Activated CD8-positive, alpha-beta memory T cell treated with anti-CD3 and anti-CD28 coated beads for 1 hour (primary cell): ENCODE measurements around the gene KIFC3.
"Not testable (repeated sequence)": the region's sequence is repeated elsewhere in the genome, so short reads cannot be mapped to it uniquely, and the experiment has no call there.

Experiments used
- DNase-seq, 2 donors: peaks; one replicate each; pipeline ENCODE4 v3.0.0-alpha.2; 2020; ENCODE audit warnings: low read depth in 1 of 2; ENCODE audit errors: extremely low read depth in 1 of 2

KIFC3 gene

DNA sequence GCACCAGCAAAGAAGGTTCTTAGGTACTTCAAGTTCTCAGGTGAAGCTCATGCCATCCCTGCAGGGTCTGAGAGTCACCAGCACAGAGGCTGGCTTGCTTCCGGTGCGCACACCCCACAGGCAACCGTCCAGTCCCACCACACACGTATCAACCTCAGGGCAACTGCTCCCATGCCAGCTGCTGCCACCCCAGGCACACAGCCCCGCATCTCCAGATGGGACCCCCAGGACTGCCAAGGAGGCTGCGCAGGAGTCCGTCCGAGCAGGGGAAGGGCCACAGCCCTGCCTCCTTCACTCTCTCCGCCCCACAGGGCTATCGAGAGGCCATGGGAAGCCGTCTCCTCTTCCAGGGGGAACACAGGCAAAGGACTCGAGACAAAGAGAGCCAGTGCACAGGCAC is 13.3 kb downstream of the KIFC3 start:
- no peak for DNase-seq

DNA sequence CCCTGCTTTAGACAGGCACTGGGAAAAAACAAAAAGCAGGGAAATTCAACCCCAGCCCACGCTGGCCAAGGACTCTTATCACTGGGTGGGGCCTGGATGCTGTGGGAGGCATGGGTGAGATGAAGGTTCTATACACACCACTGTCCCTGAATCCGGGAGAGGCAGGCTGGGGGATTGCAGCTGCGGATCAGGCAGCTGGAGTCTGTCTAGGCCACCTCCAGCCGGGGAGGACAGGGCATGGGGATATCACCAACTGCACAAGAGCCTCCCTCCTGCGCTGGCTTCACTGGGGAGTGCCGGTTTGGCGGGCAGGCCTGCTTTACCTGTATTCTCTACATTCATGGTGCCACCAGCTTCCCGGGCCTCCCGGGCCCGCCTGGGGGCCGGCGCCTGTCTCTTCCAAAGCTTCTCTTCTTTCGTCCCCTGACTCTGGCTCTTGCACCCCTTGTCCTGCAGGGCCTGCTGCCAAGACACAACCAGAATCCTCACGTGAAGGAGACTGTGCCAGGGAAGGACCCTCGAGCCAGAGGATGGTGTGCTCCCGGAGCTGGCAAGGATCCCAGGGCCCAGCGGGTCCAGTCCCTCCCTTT is 13.9 kb downstream of the KIFC3 start:
- no peak for DNase-seq

DNA sequence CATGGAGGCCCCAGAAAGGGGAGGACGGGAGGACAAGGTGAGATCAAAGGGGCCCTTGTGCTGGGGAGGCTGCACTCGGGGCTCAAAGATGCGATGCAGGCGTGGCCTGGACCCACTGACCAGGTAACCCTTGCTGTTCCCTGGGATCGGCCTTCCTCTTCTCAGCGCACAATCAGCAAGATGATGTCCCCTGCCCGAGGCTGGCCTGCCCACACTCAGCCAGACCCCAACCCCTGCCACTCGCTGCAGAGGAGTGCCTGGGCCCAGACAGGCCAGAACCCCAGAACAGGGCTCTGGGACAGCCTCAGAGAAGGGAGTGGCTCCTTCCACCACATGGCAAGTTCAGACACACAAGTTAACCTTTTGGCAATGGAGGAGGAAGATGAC is 14.8 kb downstream of the KIFC3 start:
- DNase-seq: no peak

DNA sequence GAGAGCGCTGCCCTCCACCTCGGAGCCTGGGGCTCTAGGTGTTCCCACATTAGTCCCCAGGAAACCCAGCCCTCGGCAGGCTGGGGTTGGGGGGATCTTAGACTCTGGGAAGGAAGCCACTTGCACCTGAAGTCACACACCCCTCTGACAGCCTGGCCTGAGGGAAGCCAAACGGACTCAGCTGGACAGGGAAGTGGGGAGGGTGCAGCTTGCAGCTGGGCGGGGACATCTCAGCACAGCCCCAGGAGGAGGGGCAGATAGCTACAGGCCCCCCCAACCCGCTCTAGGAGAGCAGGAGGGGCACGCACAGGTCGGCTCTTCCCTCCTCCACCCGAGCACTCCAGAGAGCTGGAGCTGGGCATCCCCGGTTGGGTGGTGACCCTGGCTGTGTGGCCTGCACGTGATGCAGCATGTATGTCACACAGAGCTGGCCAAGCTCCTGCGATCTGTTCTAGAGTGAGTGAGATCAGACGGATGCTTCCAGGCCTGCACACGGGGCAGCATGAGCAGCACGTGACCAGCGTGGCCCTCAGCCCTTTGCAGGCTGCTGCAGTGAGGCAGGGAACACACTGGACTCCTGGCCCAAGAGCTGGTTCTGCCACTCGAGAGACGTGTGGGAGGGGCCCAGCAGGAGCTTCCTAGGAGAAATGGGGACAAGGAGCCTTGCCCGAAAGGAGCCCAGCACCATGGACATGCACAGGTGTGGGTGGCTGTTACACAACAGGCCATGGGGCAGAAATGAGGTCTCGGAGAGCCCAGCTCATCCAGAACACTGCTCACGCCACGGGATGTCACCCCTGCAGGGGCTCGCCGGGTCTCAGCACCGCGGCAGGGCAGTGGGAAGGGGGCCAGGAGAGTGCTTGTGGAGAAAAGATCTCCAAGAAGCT is 15.4 kb downstream of the KIFC3 start:
- DNase-seq: no peak

DNA sequence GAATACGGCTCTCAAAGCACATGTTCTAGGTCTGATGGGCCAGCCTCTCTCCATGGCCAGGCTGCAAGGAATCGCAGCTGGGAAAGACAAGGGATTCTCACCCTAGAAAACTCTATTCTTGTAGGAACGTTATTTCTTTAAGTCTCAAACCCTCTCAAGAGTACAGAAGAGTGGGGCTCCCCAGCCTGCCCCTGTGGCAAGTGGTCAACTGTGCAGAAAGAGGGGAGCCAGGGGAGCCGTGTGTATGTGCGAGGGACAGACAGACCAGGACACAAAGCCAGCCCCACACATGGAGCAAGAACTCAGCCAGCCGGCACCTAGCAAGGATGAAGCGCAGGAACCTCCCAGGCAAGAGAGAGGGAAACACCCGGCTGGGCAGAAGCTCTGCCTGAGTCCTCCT is 16.4 kb downstream of the KIFC3 start:
- DNase-seq: no peak

DNA sequence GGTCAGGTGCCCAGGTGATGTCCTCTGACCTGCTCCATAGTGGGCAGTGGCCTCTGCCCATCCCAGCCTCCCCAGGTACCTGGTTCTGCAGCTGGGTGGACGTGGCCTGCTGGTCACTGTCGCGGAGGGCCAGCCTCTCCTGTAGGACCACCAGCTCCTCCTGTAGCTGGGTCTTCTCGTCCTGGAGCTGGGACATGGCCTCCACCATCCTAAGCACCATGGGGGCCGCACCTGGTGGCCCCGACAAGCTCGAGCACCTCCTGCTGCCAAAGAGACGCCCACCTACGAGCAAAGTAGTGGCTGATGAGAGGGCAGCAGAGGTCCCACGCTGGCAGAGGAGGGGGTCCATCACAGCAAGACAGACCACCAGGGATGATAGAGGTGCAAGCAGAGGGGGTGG is 16.9 kb downstream of the KIFC3 start:
- DNase-seq: no peak

DNA sequence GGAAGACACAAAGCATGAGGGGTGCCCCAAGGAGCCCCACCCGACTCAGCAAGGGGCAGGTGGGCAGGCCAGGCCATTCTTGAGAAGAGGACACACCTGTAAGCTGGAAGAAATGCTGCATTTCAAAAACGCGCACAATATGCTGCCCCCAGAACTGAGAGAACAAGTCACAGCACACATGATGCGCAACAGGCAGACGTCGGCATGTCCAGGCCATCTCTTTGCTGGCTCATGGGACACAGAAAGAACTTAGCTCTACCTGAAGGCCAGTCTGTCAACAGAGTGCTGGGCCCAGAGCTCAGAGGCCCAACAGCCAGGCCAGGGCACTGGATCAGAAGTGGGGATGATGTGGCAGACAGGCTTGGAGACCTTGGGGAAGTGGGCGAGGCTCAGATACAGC is 18.0 kb downstream of the KIFC3 start:
- DNase-seq: no peak

DNA sequence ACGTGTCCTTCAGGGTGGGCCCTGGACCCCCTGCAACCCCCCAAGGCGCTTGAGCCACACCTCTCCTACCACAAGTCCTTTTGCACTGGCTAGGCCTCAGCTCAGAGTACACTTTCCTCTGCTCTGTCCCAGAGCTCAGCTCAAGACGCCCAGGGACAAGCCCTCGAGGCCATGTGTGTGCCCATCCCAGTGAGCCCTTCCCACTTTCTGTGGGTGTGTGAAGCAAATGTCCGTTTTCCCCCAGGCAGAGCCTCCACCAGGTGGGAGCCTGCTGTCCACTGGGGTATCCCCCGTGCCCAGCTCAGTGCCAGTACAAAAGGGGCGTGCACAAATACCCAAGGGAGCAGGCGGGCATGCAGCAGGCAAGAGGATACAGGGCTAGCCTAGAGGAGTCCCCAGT is 18.4 kb downstream of the KIFC3 start:
- no peak for DNase-seq

DNA sequence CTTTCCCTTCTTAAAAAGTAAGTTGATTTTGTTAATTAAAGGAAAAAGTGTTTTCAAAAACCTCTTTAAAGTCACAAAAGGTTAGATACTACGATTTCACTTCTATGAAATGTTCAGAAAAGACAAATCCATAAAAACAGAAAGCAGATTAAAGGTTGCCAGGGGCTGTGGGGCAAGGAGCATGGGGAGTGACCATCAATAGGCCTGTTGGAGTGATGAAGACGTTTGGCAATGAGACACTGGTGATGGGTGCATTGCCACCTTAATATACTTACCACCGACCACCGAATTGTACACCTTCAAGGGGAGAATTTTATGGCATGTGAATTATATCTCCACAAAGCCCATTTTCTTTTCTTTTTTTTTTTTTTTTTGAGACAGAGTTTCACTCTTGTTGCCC is 19.2 kb downstream of the KIFC3 start:
- no peak for DNase-seq

DNA sequence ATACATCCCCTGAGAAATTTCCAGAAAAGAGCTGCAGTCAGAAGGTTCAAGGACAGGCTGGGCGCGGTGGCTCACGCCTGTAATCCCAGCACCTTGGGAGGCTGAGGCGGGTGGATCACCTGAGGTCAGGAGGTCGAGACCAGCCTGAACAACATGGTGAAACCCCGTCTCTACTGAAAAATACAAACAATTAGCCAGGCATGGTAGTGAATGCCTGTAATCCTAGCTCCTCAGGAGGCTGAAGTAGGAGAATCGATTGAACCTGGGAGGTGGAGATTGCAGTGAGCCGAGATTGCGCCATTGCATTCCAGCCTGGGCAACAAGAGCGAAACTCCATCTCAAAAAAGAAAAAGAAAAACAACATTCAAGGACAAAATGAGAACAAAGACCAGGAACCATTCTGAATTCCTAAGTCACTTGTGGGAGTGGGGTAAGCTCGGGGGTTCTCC is 19.7 kb downstream of the KIFC3 start:
- DNase-seq: not testable (repeated sequence)

DNA sequence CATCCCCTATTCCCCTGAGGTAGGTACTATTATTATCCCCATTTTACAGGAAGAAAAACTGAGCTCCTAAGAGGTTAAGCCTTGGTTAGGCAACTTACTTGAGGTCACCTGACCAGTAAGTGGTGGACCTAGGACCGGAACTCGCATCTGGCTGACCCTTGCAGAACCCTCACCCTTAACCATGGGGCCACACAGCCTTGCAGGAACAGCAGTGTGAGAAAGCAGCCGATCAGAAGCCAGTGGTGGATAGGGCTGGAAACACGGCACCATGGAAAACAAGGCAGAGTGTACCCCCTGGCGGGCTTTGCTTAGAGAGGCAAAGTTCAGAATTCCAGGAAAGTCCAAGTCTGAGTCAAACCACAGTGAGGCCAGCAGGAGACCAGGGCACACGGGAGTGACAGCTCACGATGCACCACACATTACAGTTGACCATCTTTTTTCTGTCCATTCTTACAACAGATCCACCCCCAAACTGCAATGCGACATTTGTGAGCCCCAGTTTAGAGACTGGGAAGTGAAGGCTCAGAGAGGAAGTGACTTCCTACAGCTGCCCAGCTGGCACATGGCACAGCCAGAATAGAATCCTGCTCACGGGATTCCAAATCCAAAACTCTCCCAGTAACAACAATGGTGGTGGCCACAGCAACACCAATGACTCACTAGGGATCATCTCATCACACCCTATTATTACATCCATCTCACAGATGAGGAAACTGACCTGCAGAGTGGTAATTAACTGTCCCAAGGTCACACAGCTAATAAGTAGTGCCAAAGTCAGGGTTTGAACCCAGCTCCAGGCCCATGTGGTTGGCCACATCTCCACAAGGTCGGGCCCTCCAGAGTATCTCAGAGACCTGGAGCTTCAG is 20.3 kb downstream of the KIFC3 start:
- DNase-seq: no peak

DNA sequence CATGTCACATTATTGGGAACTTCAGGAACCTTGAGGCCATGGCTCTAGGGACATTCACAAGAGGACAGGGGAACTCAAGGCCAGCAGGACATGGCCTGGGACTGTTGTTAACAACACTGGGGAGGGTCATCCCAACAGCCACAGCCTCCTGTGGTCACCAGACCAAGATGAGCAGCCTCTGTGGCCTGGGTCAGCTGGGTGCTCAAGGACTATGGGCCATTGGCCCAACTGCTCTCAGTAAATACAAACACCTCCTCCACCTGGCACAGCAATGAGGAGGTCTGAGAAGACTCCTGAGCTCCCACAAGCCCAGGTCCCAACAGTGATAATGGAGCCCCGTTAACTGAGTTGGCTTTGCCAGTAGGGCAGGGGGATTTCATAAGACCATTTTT is 20.9 kb downstream of the KIFC3 start:
- DNase-seq: no peak

DNA sequence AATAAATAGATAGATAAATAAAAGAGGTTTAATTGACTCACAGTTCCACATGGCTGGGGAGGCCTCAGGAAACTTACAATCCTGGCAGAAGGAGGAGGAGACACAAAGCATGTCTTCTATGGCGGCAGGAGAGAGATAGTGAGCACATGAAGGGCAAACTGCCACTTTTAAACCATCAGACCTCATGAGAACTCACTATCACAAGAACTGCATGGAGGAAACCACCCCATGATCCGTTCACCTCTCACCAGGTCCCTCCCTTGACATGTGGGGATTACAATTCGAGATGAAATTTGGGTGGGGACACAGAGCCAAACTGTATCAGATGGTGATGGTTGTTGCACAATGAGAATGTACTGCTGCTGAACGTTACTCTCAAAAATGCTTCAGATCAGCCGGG is 22.5 kb downstream of the KIFC3 start:
- DNase-seq: not testable (repeated sequence)

DNA sequence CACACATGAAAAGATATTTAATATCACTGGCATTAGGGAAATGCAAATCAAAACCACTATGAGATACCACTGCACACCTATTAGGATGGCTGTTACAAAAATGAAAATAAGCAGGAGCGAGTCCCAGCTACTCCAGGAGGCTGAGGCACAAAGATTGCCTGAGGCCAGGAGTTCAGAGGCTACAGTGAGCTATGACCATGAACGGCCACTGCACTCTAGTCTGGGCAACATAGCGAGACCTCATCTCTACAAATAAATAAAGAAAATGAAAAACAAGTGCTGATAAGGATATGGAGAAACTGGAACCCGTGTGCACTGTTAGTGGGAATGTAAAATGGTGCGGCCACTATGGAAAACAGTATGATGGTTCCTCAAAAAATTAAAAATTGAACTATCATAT is 23.6 kb downstream of the KIFC3 start:
- DNase-seq: no peak

DNA sequence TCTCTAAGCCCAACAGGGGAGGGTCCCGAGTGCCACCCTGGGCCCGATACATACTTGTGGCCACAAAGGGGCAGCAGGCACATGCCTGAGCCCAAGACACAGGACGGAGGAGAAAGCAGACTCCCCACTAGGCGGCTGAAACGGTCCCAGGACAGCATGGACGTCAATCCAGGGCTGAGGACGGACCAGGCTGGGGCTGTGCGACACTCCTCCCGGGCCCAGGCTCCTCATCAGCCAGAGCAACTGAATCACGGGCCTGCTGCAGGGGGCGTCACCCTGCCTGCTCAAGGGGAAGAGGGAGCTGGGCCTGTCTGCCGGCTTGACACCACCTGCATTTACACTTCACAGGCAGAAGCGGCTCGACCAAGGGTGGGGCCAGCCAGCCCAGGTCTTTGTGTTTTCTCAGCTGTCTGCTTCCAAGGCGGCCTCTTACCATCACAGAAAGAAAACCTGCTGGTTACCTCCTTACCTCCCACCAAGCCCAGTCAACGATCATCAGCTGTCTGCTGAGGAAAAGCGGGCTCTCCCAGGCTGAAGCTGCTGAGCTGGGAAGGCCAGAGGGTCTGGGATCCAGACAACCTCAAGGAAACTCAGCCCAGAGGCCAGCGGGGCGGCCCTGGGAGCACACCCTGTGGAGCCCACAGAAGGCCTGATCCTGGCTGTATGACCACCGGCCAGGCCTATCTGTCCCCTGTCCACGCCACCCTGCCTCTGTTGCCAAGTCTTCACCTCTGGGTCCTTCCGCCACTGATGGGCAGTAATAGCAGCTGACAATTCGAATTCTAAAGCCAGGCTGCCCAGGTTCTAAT is 26.4 kb downstream of the KIFC3 start:
- no peak for DNase-seq

DNA sequence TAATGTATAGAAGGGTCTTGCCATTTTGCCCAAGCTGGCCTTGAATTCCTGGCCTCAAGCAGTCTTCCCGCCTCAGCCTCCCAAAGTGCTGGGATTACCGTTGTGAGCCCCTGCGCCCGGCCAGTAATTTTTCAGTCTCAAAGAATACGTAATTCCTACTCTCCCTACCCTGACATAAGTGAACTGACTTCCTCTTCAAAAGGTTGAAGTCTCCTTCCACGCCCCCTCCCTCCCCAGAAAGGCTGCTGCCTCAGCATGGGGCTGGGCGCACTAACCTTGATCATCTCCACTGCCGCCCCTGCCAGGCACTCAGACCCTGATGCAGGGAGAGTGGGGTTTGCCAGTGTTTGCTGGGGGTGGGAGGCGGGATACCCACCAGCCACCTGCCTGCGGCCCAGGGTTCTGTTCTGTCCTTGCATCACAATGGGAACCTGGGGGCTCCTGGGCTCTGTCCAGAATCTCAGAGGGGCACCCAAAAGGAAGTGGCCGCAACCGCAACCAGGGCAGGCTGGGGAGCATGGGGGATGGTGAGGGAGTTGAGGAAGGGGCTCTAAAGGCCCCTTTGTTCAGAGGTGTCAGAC is 27.5 kb downstream of the KIFC3 start:
- DNase-seq: no peak

DNA sequence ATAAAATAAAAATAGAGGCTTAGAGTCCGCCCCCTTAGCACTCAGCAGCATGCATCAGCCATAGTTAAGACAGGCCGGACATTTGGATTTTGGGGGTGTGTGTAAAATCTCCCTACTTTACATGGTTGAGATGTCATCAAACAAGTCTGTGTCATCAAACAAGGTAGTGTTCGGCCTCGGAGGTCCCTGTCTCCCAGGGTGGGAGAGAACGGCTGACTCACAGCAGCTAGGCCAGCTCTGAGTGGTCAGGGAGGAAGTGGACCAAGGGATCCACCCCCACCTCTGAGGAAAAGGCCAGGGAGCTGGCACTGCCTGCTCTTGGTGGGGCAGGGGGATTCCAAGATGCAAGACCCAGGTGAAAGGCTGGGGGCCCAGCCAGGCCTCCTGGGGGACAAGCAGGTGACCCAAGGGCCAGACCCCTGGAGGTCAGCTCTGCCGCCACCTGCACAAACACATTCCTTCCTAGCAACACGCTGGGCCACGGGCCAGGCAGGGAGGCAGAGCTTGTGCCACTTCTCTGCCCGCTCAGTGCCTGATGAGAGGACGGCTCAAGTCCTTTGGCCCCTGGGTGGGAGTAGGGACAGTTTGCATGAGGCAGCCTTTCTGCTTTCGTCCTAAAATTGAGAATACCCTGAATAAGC is 28.5 kb downstream of the KIFC3 start:
- no peak for DNase-seq

DNA sequence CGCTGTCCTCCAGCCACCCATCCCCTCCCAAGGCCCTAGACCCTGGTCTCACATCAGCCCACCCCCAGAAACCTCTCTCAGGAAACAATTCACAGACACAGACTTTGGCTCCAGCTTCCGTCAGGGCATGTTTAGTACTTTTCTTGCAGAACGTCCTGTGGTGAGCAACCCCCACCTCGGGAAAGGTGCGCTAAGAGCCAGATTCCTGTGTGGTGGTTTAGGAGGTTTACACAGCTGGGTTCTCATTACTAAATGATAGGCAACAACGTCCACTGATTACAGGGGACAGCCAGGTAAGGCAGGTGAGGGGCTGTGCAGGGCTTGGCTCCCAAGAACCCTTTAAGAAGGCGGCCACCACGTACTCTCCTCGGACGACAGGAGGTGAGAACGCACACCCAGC is 29.3 kb downstream of the KIFC3 start:
- DNase-seq: no peak

DNA sequence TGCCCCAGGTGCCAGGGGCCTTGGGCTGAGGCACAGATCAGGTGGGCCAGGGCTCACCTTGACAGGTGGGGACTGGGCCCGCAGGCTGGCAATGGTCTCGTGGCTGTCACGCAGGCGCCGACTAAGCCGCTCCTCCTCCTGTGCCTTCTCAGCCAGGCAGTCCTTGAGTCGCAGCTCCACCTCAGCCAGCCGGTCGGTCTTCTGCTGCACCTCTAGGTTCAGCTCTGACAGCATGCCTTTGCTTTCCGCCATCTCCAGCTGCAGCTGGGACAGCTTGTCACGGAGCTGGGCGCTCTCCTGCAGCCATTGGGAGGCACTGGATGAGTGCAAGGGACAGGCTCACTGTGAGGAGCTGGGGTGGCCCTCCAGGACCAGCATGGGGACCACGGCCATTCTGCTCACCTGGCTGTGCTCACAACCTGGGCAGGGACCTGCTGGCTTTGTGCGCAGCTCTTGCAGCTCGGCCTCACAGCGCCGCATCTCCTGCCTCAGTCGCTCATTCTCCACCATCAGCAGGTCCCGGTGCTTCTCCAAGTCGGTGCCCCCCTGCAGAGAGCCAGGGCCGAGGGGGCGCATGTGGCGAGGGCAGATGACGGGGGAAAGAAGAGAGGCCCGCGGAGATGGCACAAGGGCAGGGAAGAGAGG is 31.0 kb downstream of the KIFC3 start:
- no peak for DNase-seq
